AG04449 (cell line): ENCODE results near the gene GPN3.
"Not testable (repeated sequence)": the region's sequence is repeated elsewhere in the genome, so short reads cannot be mapped to it uniquely, and the experiment has no call there.

Source experiments
- CTCF ChIA-PET: fragments of 350-600 bp; formaldehyde crosslinking; extraction: SDS; loops from one replicate; lab custom pipeline; 2021; ENCODE audit warnings: antibody characterized with exemption; lab: Yijun Ruan, JAX
- POLR2A ChIA-PET: fragments of 400-600, 350-600 bp; formaldehyde crosslinking; extraction: SDS; loops from one replicate; lab custom pipeline; 2020; ENCODE audit warnings: antibody characterized with exemption, inconsistent platforms; lab: Yijun Ruan, JAX
- DNase-seq: peaks from one replicate; pipeline ENCODE4 v3.0.0-alpha.2; 2010; ENCODE audit warnings: low read depth, low spot score
- H3K4me3 ChIP-seq: 2 replicates; pipeline ENCODE4 v1.5.1; 2011; ENCODE audit warnings: low read depth, mild to moderate bottlenecking, control low read depth, low read length
- CTCF ChIP-seq: IDR thresholded peaks from one replicate; pipeline ENCODE4 v1.5.1; 2011; ENCODE audit warnings: mild to moderate bottlenecking, moderate library complexity, low read length, control low read depth, inconsistent platforms; ENCODE audit not compliant: insufficient read depth; ENCODE audit errors: missing control alignments

The GPN3 gene

GRCh38 chr12:110426406-110426805, 41.7 kb downstream of the GPN3 start:
- no peak for TF ChIP-seq CTCF
- DNase-seq, result no peak
- H3K4me3 ChIP-seq, result no peak overlapping the region
- CTCF ChIA-PET, result interaction anchor here (2.2 kb wide), 1 partner anchor 326 kb away, joined by 7 read pairs; no protein-coding TSS in a partner anchor
- POLR2A ChIA-PET, result interaction anchor here (0.5 kb wide), 1 partner anchor 30 kb away, joined by 3 read pairs; no protein-coding TSS in a partner anchor

- no peak overlapping the region for H3K4me3 ChIP-seq
- DNase-seq, result no peak
- CTCF ChIA-PET, result interaction anchor here (1.9 kb wide), 1 partner anchor 321 kb away, joined by 7 read pairs; no protein-coding TSS in a partner anchor
- TF ChIP-seq CTCF, result no peak
- POLR2A ChIA-PET, result no interaction called here
These were observed 43.8 kb downstream of the GPN3 start for GRCh38 chr12:110424237-110424636.

- CTCF ChIA-PET, result interaction anchor here (0.9 to 3.4 kb wide), 3 partner anchors 10 to 320 kb away, joined by 3 to 25 read pairs (median 8); no protein-coding TSS in a partner anchor
These were observed 46.4 kb downstream of the GPN3 start for GRCh38 chr12:110421701-110422100.

GRCh38 chr12:110421159-110421661, 46.8 kb downstream of the GPN3 start:
- POLR2A ChIA-PET, result interaction anchor here (0.6 kb wide), 1 partner anchor 140 kb away, joined by 3 read pairs; the partner anchor contains the start of gene ATP2A2
- H3K4me3 ChIP-seq, result no peak overlapping the region
- CTCF ChIA-PET, result interaction anchor here (0.7 to 3.4 kb wide), 5 partner anchors 10 to 321 kb away, joined by 3 to 25 read pairs (median 4); partner anchors contain the start of gene ARPC3
- no peak for DNase-seq
- TF ChIP-seq CTCF, result no peak

More at GRCh38 chr12:110421701-110422100, 46.4 kb downstream of the GPN3 start:
- no peak overlapping the region for H3K4me3 ChIP-seq
- POLR2A ChIA-PET, result interaction anchor here (0.6 kb wide), 1 partner anchor 141 kb away, joined by 3 read pairs; the partner anchor contains the start of gene ATP2A2
- DNase-seq, result no peak
- TF ChIP-seq CTCF, result no peak

- H3K4me3 ChIP-seq, POLR2A ChIA-PET, DNase-seq: not testable (repeated sequence)
- CTCF ChIA-PET, result interaction anchor here (0.7 to 3.4 kb wide), 5 partner anchors 11 to 321 kb away, joined by 3 to 25 read pairs (median 4); partner anchors contain the start of gene ARPC3
These were observed 47.4 kb downstream of the GPN3 start for GRCh38 chr12:110420644-110421043.

GRCh38 chr12:110417113-110417512, 50.9 kb downstream of the GPN3 start:
- CTCF ChIA-PET, result interaction anchor here (0.6 to 1.9 kb wide), 3 partner anchors 14 to 17 kb away, joined by 3 to 12 read pairs (median 5); no protein-coding TSS in a partner anchor
- DNase-seq, H3K4me3 ChIP-seq: not testable (repeated sequence)
- POLR2A ChIA-PET, result interaction anchor here (0.6 kb wide), 1 partner anchor 362 kb away, joined by 3 read pairs; no protein-coding TSS in a partner anchor

- DNase-seq, CTCF ChIA-PET, POLR2A ChIA-PET, H3K4me3 ChIP-seq: not testable (repeated sequence)
These were observed 58.0 kb downstream of the GPN3 start for GRCh38 chr12:110410086-110410485.

GRCh38 chr12:110405126-110405662, 62.9 kb downstream of the GPN3 start:
- H3K4me3 ChIP-seq, DNase-seq, POLR2A ChIA-PET: not testable (repeated sequence)
- CTCF ChIA-PET, result interaction anchor here (2.6 kb wide), 1 partner anchor 26 kb away, joined by 12 read pairs; no protein-coding TSS in a partner anchor
